Duodenal mucosa (tissue), 2 donors: Measurements from ENCODE around the gene ATP8A2.

Experiments used
- H3K27ac ChIP-seq: one replicate; pipeline ENCODE4 v1.7.0; 2013; ENCODE audit warnings: low read depth, low read length
- H3K27me3 ChIP-seq, 2 donors: one replicate each; pipeline ENCODE4 v1.7.0; 2013; ENCODE audit warnings: low read length in 2 of 2, control low read depth in 1 of 2; ENCODE audit not compliant: insufficient read depth in 2 of 2, control insufficient read depth in 1 of 2
- H3K36me3 ChIP-seq, 2 donors: one replicate each; pipeline ENCODE4 v1.7.0; 2013; ENCODE audit warnings: low read length in 2 of 2, control low read depth in 1 of 2; ENCODE audit not compliant: insufficient read depth in 2 of 2, control insufficient read depth in 1 of 2
- H3K4me1 ChIP-seq, 2 donors: one replicate each; pipeline ENCODE4 v1.7.0; 2013; ENCODE audit warnings: low read length in 2 of 2, control low read depth in 1 of 2; ENCODE audit not compliant: insufficient read depth in 2 of 2, control insufficient read depth in 1 of 2
- H3K4me3 ChIP-seq, 2 donors: one replicate each; pipeline ENCODE4 v1.7.0; 2013; ENCODE audit warnings: low read length in 2 of 2, low read depth in 1 of 2
- H3K9ac ChIP-seq, 2 donors: one replicate each; pipeline ENCODE4 v1.7.0; 2013; ENCODE audit warnings: low read length in 2 of 2, low read depth in 1 of 2
- H3K9me3 ChIP-seq, 2 donors: one replicate each; pipeline ENCODE4 v1.7.0; 2013; ENCODE audit warnings: low read length in 2 of 2, control low read depth in 1 of 2; ENCODE audit not compliant: control insufficient read depth in 1 of 2

ATP8A2 gene

GRCh38 chr13:25887962-25888655, 516.3 kb downstream of the ATP8A2 start:
- H3K27ac ChIP-seq = no peak overlapping the region
- H3K9ac ChIP-seq = no peak overlapping the region
- H3K36me3 ChIP-seq = no peaks in the 10 kb centered on the region
- H3K4me3 ChIP-seq = no peak overlapping the region
- H3K4me1 ChIP-seq = no peaks in the 10 kb centered on the region
- H3K9me3 ChIP-seq = no peaks in the 10 kb centered on the region
- no peaks in the 10 kb centered on the region for H3K27me3 ChIP-seq

DNA sequence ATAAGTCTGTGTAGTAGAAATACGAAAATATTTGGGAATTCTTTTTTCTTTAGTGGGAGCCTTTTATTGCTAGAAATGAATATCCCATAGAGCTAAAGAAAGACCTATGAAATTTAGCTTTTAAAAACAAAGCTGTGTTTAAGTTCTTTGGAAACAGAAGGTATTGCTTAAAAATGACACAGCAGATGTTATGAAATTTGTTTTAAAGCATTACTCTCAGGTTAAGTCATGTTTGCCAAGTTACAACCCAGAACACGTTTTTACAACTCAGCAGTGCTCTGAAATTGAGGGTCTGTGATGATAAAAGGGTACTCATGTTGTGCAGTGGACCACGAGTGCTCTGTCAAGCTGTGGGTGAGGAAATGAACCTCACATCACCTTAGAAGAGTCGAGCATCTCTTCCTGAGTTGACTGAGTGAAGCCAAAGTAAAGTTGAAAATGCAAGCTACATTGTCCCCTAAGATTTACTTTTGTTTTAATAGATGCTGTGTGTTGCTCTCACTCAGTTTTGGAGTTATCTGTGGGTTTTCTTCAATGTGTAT, 519.0 kb downstream of the ATP8A2 start:
- H3K4me1 ChIP-seq = no peaks in the 10 kb centered on the region
- H3K27me3 ChIP-seq = no peaks in the 10 kb centered on the region
- H3K4me3 ChIP-seq = no peak overlapping the region
- H3K9ac ChIP-seq = no peak overlapping the region
- no peaks in the 10 kb centered on the region for H3K36me3 ChIP-seq
- no peaks in the 10 kb centered on the region for H3K9me3 ChIP-seq
- no peak overlapping the region for H3K27ac ChIP-seq

- Histone ChIP-seq H3K27me3 (no peaks in the 10 kb centered on the region), H3K4me1 (peaks cover 0 to 2% of the 10 kb centered on the region in 2 donors), H3K36me3 (no peaks in the 10 kb centered on the region), H3K4me3 (no peak overlapping the region), H3K27ac (no peak overlapping the region), H3K9me3 (no peaks in the 10 kb centered on the region), H3K9ac (no peak overlapping the region)
Observed at GRCh38 chr13:25898991-25899390, 527.2 kb downstream of the ATP8A2 start.

DNA sequence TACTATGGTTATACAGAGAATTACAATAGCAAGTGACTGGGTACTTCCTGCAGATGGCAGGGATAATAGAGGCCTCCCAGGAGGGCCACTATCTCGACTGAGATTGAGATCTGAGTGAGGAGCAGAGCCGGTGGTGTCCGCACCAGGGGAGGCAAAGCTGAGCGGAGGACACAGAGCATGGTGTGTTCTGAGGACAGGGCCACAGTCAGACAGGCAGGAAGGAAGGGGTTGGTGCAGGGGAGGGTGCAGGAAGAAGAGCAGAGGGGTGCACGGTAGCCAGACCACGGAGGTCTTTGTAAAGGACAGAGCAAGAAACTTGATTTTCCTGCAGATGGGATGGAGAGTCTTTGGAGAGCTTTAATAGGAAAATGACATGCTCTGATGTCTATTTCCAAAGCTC, 527.7 kb downstream of the ATP8A2 start:
- Histone ChIP-seq H3K9me3 (no peaks in the 10 kb centered on the region), H3K4me1 (peaks cover 0 to 2% of the 10 kb centered on the region in 2 donors), H3K36me3 (no peaks in the 10 kb centered on the region), H3K27me3 (no peaks in the 10 kb centered on the region), H3K27ac (no peak overlapping the region), H3K4me3 (no peak overlapping the region), H3K9ac (no peak overlapping the region)

DNA sequence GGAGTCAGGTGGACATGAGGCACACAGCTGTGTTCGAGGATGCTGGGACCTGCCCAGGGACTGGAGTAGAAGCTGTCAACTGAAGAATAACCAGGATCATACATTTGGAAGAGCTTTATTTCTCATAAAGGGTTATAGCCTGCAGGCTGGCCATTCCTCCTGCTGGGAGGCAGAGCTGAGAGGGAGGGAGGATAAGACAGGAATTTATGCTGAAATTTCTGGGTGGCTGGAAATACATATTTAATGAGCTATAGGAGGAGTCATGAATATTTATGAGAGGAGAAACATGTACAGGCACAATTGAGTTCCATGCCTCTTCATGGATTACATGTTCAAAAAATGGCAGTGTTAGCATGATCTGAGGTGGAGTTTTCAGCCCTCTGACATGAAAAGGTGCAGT, 528.2 kb downstream of the ATP8A2 start:
- H3K36me3 ChIP-seq = no peaks in the 10 kb centered on the region
- no peaks in the 10 kb centered on the region for H3K9me3 ChIP-seq
- no peak overlapping the region for H3K4me3 ChIP-seq
- H3K27me3 ChIP-seq = no peaks in the 10 kb centered on the region
- peaks cover 0 to 2% of the 10 kb centered on the region in 2 donors for H3K4me1 ChIP-seq
- H3K9ac ChIP-seq = no peak overlapping the region
- no peak overlapping the region for H3K27ac ChIP-seq

DNA sequence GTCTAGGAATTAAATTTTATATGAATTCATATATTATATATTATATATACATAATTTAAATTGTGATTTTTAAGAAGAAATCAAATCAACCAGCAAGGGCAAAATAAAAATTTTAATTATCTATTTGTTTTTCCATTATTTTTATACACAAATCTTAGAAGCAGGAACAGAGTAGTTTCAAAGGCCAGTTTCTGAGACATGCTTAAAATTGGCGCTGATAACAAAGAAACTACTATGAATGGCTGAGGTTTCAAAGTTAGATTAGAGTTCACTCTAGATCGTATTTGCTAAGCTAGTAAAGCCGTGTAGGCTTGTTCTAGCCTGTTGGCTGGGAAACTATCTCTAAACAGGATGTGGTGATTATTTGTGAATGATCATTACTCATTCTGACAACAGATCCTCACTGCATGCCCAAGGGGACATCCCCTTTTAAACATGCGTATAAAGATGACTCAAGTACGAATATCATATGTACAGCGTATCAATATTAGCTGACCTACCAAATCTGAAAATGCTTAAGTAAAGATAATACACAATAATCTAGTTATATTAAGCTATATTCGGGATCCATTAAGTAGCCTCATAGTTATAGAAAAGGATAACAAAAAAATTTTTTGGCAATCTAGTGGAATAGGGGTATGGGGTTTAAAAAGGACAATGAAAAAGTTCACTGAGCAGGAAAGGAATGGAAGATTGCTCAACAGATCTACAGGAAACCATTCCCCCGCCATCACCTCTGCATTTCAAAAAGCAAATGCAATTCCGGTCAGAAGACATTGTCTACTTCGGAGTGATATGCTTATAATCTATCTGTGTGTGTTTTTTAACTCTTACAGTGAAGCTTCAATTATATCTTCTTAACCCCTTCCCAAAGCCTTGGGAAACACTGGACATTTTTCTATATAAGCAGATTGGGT, 529.9 kb downstream of the ATP8A2 start:
- no peaks in the 10 kb centered on the region for H3K9me3 ChIP-seq
- H3K9ac ChIP-seq = no peak overlapping the region
- H3K27me3 ChIP-seq = no peaks in the 10 kb centered on the region
- H3K4me3 ChIP-seq = no peak overlapping the region
- H3K27ac ChIP-seq = no peak overlapping the region
- no peaks in the 10 kb centered on the region for H3K36me3 ChIP-seq
- H3K4me1 ChIP-seq = peaks cover 0 to 2% of the 10 kb centered on the region in 2 donors

DNA sequence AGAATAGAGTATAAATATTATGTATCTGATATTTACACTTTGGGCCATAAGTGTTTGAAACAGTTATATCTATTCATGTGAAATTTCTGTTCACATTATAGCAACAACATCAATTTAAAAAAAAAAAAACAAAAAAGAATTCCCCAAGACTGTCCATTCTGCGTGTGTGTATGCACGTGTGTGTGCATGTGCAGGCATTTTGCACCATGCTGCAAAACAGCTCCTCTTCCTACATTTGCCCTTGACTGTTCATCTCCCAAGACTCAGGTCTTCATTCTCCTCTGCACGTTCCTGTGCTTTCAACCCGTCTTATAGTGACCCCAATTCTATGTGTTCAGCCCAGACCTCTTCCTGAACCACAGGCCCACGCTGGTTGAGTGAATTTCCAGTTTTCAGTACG, 530.7 kb downstream of the ATP8A2 start:
- Histone ChIP-seq H3K36me3 (no peaks in the 10 kb centered on the region), H3K4me3 (no peak overlapping the region), H3K27me3 (no peaks in the 10 kb centered on the region)

GRCh38 chr13:25902891-25903341, 531.1 kb downstream of the ATP8A2 start:
- H3K27me3 ChIP-seq = no peaks in the 10 kb centered on the region
- H3K36me3 ChIP-seq = no peaks in the 10 kb centered on the region
- peaks cover 0 to 2% of the 10 kb centered on the region in 2 donors for H3K4me1 ChIP-seq
- no peaks in the 10 kb centered on the region for H3K9me3 ChIP-seq
- no peak overlapping the region for H3K9ac ChIP-seq
- H3K27ac ChIP-seq = no peak overlapping the region
- H3K4me3 ChIP-seq = peak overlapping the region in 1 of 2 donors; percentile 48

More for the DNA sequence above, 530.7 kb downstream of the ATP8A2 start:
- no peak overlapping the region for H3K9ac ChIP-seq
- H3K4me1 ChIP-seq = peaks cover 0 to 2% of the 10 kb centered on the region in 2 donors
- H3K27ac ChIP-seq = no peak overlapping the region
- H3K9me3 ChIP-seq = no peaks in the 10 kb centered on the region

GRCh38 chr13:25904830-25905229, 533.1 kb downstream of the ATP8A2 start:
- Histone ChIP-seq H3K4me1 (peaks cover 0 to 2% of the 10 kb centered on the region in 2 donors), H3K27me3 (no peaks in the 10 kb centered on the region), H3K9ac (no peak overlapping the region), H3K27ac (no peak overlapping the region), H3K4me3 (no peak overlapping the region), H3K36me3 (no peaks in the 10 kb centered on the region), H3K9me3 (no peaks in the 10 kb centered on the region)

DNA sequence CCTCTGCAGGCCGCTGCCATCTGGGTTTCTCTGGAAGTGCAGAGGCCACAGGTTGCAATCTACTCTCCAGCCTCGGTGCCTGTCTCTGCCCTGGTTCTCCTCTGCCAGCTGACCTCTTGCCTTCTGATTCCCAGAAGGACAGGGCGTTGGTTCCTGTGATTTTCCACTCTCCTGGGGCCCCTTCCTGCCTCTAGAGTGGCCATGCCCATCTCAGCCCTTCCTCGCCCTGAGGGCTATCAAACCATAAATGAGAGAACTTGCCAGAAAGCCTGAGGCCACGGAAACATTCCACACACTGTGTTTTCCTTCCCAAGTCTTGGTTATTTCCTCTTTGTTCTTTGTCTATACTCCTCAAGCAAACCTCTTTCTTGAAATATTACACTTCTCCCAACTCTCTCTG, 533.8 kb downstream of the ATP8A2 start:
- Histone ChIP-seq H3K9me3 (no peaks in the 10 kb centered on the region), H3K27me3 (no peaks in the 10 kb centered on the region), H3K4me3 (no peak overlapping the region), H3K4me1 (peaks cover 0 to 2% of the 10 kb centered on the region in 2 donors), H3K36me3 (no peaks in the 10 kb centered on the region), H3K9ac (no peak overlapping the region), H3K27ac (no peak overlapping the region)
